Activated naive CD4-positive, alpha-beta T cell treated with anti-CD3 and anti-CD28 coated beads for 36 hours (primary cell): ENCODE data around the gene UNC13B. TPM values are rescaled to one million over a fixed set of nuclear protein-coding genes. Genes with fewer than 3 reads are reported as not detected.

ENCODE experiments used
- CTCF ChIA-PET: fragments of 350-600 bp; sonication (Branson Sonifier 250); formaldehyde crosslinking; loops from one replicate; lab custom pipeline; 2021; ENCODE audit warnings: antibody characterized with exemption; lab: Charles Lee
- DNase-seq: peaks from one replicate; pipeline ENCODE4 v3.0.0-alpha.2; 2020
- H3K27ac Mint-ChIP-seq: one replicate; pipeline ENCODE4 v1.8.0; 2021; ENCODE audit warnings: mild to moderate bottlenecking, mixed read lengths
- H3K27me3 Mint-ChIP-seq: one replicate; pipeline ENCODE4 v1.8.0; 2021; ENCODE audit warnings: low read depth, mixed read lengths
- H3K36me3 Mint-ChIP-seq: one replicate; pipeline ENCODE4 v1.8.0; 2021; ENCODE audit warnings: low read depth, mixed read lengths
- H3K4me1 Mint-ChIP-seq: one replicate; pipeline ENCODE4 v1.8.0; 2021; ENCODE audit warnings: low read depth, mixed read lengths
- H3K4me3 Mint-ChIP-seq: one replicate; pipeline ENCODE4 v1.8.0; 2021; ENCODE audit warnings: mild to moderate bottlenecking, moderate library complexity, mixed read lengths
- H3K9me3 Mint-ChIP-seq: one replicate; pipeline ENCODE4 v1.8.0; 2021; ENCODE audit warnings: mixed read lengths
- intact Hi-C: fragments of 100-400 bp; cut with micrococcal nuclease; formaldehyde crosslinking; loops from one replicate; pipeline ENCODE4 v1.15.1; 2023
- total RNA-seq, 2 experiments: library from RNA; stranded (reverse); gene quantifications; one replicate each; pipeline ENCODE4 v1.2.3, GENCODE V29; 2021

Gene UNC13B
- total RNA-seq, 2 experiments from 2014 or later, result 5.4 to 6.4 TPM

- H3K4me1 Mint-ChIP-seq, result peaks cover 3% of the 10 kb centered on the region
- peaks cover 7% of the 10 kb centered on the region for H3K27me3 Mint-ChIP-seq
- no peaks in the 10 kb centered on the region for H3K9me3 Mint-ChIP-seq
- CTCF ChIA-PET, result interaction anchor here (0.9 kb wide), 1 partner anchor 11 kb away, joined by 3 read pairs; no protein-coding TSS in a partner anchor
- intact Hi-C loops, result loop anchor here (10.0 kb wide), 1 partner anchor 285 kb away; the partner anchor contains the start of gene DNAJB5
- H3K36me3 Mint-ChIP-seq, result no peaks in the 10 kb centered on the region
- H3K27ac Mint-ChIP-seq, result no peak overlapping the region
- no peak for DNase-seq
- H3K4me3 Mint-ChIP-seq, result no peak overlapping the region
Measured at GRCh38 chr9:35269919-35270318, 108.1 kb downstream of the UNC13B start.

GRCh38 chr9:35271637-35272036, 109.8 kb downstream of the UNC13B start:
- H3K36me3 Mint-ChIP-seq, result no peaks in the 10 kb centered on the region
- no peak overlapping the region for H3K4me3 Mint-ChIP-seq
- DNase-seq, result no peak
- H3K27me3 Mint-ChIP-seq, result peaks cover 4% of the 10 kb centered on the region
- H3K27ac Mint-ChIP-seq, result no peak overlapping the region
- CTCF ChIA-PET, result no interaction called here
- peaks cover 12% of the 10 kb centered on the region for H3K4me1 Mint-ChIP-seq
- intact Hi-C loops, result loop anchor here (10.0 kb wide), 1 partner anchor 287 kb away; the partner anchor contains the start of gene DNAJB5
- H3K9me3 Mint-ChIP-seq, result no peaks in the 10 kb centered on the region

- CTCF ChIA-PET, result interaction anchor here (0.7 kb wide), 1 partner anchor 1045 kb away, joined by 4 read pairs; no protein-coding TSS in a partner anchor
- Mint-ChIP-seq H3K36me3 (no peaks in the 10 kb centered on the region), H3K27ac (no peak overlapping the region), H3K27me3 (peaks cover 2% of the 10 kb centered on the region), H3K9me3 (no peaks in the 10 kb centered on the region), H3K4me1 (peaks cover 25% of the 10 kb centered on the region), H3K4me3 (no peak overlapping the region)
- intact Hi-C loops, result loop anchor here (10.0 kb wide), 1 partner anchor 288 kb away; the partner anchor contains the start of gene DNAJB5
- no peak for DNase-seq
Measured at GRCh38 chr9:35272989-35273388, 111.2 kb downstream of the UNC13B start.

- Mint-ChIP-seq H3K4me1 (peaks cover 30% of the 10 kb centered on the region), H3K27ac (no peak overlapping the region), H3K27me3 (no peaks in the 10 kb centered on the region), H3K36me3 (no peaks in the 10 kb centered on the region), H3K4me3 (no peak overlapping the region), H3K9me3 (no peaks in the 10 kb centered on the region)
- intact Hi-C loops, result loop anchor here (10.0 kb wide), 1 partner anchor 289 kb away; the partner anchor contains the start of gene DNAJB5
- no peak for DNase-seq
- CTCF ChIA-PET, result no interaction called here
Measured at GRCh38 chr9:35273591-35273990, 111.8 kb downstream of the UNC13B start.

GRCh38 chr9:35274993-35275392, 113.2 kb downstream of the UNC13B start:
- H3K9me3 Mint-ChIP-seq, result no peaks in the 10 kb centered on the region
- no peaks in the 10 kb centered on the region for H3K27me3 Mint-ChIP-seq

GRCh38 chr9:35277171-35277520, 115.3 kb downstream of the UNC13B start:
- Mint-ChIP-seq H3K4me1 (peaks cover 30% of the 10 kb centered on the region), H3K27me3 (peaks cover 3% of the 10 kb centered on the region), H3K9me3 (no peaks in the 10 kb centered on the region), H3K27ac (no peak overlapping the region), H3K4me3 (no peak overlapping the region), H3K36me3 (no peaks in the 10 kb centered on the region)
- intact Hi-C loops, result loop anchor here (2.0 to 10.0 kb wide), 3 partner anchors 214 to 292 kb away; partner anchors contain the start of genes DNAJB5 and RUSC2
- CTCF ChIA-PET, result no interaction called here
- no peak for DNase-seq

More at GRCh38 chr9:35274993-35275392, 113.2 kb downstream of the UNC13B start:
- no peak for DNase-seq
- intact Hi-C loops, result loop anchor here (5.0 to 10.0 kb wide), 2 partner anchors 273 to 290 kb away; partner anchors contain the start of gene DNAJB5
- H3K4me3 Mint-ChIP-seq, result no peak overlapping the region
- no peak overlapping the region for H3K27ac Mint-ChIP-seq
- CTCF ChIA-PET, result interaction anchor here (0.7 kb wide), 1 partner anchor 73 kb away, joined by 4 read pairs; no protein-coding TSS in a partner anchor
- H3K4me1 Mint-ChIP-seq, result peaks cover 30% of the 10 kb centered on the region
- H3K36me3 Mint-ChIP-seq, result no peaks in the 10 kb centered on the region

- H3K27ac Mint-ChIP-seq, result no peak overlapping the region
Measured at GRCh38 chr9:35277628-35278359, 116.0 kb downstream of the UNC13B start.

GRCh38 chr9:35279946-35280345, 118.1 kb downstream of the UNC13B start:
- Mint-ChIP-seq H3K27ac (no peak overlapping the region), H3K9me3 (no peaks in the 10 kb centered on the region), H3K36me3 (no peaks in the 10 kb centered on the region), H3K27me3 (peaks cover 7% of the 10 kb centered on the region), H3K4me1 (peaks cover 27% of the 10 kb centered on the region), H3K4me3 (no peak overlapping the region)
- CTCF ChIA-PET, result no interaction called here
- DNase-seq, result no peak
- intact Hi-C loops, result loop anchor here (5.0 to 10.0 kb wide), 2 partner anchors 278 to 295 kb away; partner anchors contain the start of gene DNAJB5

More at GRCh38 chr9:35277628-35278359, 116.0 kb downstream of the UNC13B start:
- Mint-ChIP-seq H3K9me3 (no peaks in the 10 kb centered on the region), H3K36me3 (no peaks in the 10 kb centered on the region), H3K27me3 (peaks cover 3% of the 10 kb centered on the region), H3K4me1 (peaks cover 30% of the 10 kb centered on the region), H3K4me3 (no peak overlapping the region)
- CTCF ChIA-PET, result no interaction called here
- no peak for DNase-seq
- intact Hi-C loops, result loop anchor here (2.0 to 10.0 kb wide), 3 partner anchors 213 to 293 kb away; partner anchors contain the start of genes DNAJB5 and RUSC2

GRCh38 chr9:35280399-35280798, 118.6 kb downstream of the UNC13B start:
- Mint-ChIP-seq H3K36me3 (no peaks in the 10 kb centered on the region), H3K4me1 (peaks cover 27% of the 10 kb centered on the region), H3K27ac (no peak overlapping the region)

GRCh38 chr9:35285731-35286130, 123.9 kb downstream of the UNC13B start:
- DNase-seq, result no peak
- CTCF ChIA-PET, result no interaction called here
- Mint-ChIP-seq H3K36me3 (no peaks in the 10 kb centered on the region), H3K27ac (no peak overlapping the region), H3K27me3 (peaks cover 7% of the 10 kb centered on the region), H3K4me3 (no peak overlapping the region), H3K4me1 (no peaks in the 10 kb centered on the region), H3K9me3 (no peaks in the 10 kb centered on the region)
- intact Hi-C loops, result no loop called here

More at GRCh38 chr9:35280399-35280798, 118.6 kb downstream of the UNC13B start:
- H3K4me3 Mint-ChIP-seq, result no peak overlapping the region
- DNase-seq, result no peak
- no peaks in the 10 kb centered on the region for H3K9me3 Mint-ChIP-seq
- intact Hi-C loops, result no loop called here
- peaks cover 7% of the 10 kb centered on the region for H3K27me3 Mint-ChIP-seq
- CTCF ChIA-PET, result no interaction called here

GRCh38 chr9:35286381-35286780, 124.6 kb downstream of the UNC13B start:
- no peak for DNase-seq
- peaks cover 7% of the 10 kb centered on the region for H3K27me3 Mint-ChIP-seq
- no peaks in the 10 kb centered on the region for H3K4me1 Mint-ChIP-seq
- CTCF ChIA-PET, result interaction anchor here (0.5 kb wide), 1 partner anchor 256 kb away, joined by 4 read pairs; no protein-coding TSS in a partner anchor
- H3K36me3 Mint-ChIP-seq, result no peaks in the 10 kb centered on the region
- no peak overlapping the region for H3K4me3 Mint-ChIP-seq
- no peaks in the 10 kb centered on the region for H3K9me3 Mint-ChIP-seq
- intact Hi-C loops, result no loop called here
- no peak overlapping the region for H3K27ac Mint-ChIP-seq

GRCh38 chr9:35287987-35288632, 126.3 kb downstream of the UNC13B start:
- CTCF ChIA-PET, result no interaction called here
- H3K4me3 Mint-ChIP-seq, result no peak overlapping the region
- H3K9me3 Mint-ChIP-seq, result no peaks in the 10 kb centered on the region
- intact Hi-C loops, result no loop called here
- no peaks in the 10 kb centered on the region for H3K4me1 Mint-ChIP-seq
- H3K36me3 Mint-ChIP-seq, result no peaks in the 10 kb centered on the region
- peaks cover 4% of the 10 kb centered on the region for H3K27me3 Mint-ChIP-seq
- DNase-seq, result no peak
- no peak overlapping the region for H3K27ac Mint-ChIP-seq
